Caki2 (cell line): ENCODE data around the gene ATP2C1. TPM values are rescaled to one million over a fixed set of nuclear protein-coding genes. Genes with fewer than 3 reads are reported as not detected.
"Not testable (repeated sequence)": the region's sequence is repeated elsewhere in the genome, so short reads cannot be mapped to it uniquely, and the experiment has no call there.

Experiments used
- DNase-seq: peaks from one replicate; pipeline ENCODE4 v3.0.0-alpha.2; 2015; ENCODE audit warnings: low read depth
- in situ Hi-C: cut with HindIII; loops from 2 replicates; pipeline ENCODE4 v1.10.0; 2016; ENCODE audit warnings: low sequenced_read_pairs, low pct_unique_long_range_greater_than_20kb, mixed read lengths
- total RNA-seq: library from RNA; depleted of rRNA; stranded (reverse); fragments of >200 nt; shearing (Covaris generic); gene quantifications from 2 replicates; pipeline ENCODE4 v1.2.3, GENCODE V29; 2014; ENCODE audit warnings: low replicate concordance

Gene ATP2C1
- total RNA-seq, 1 experiment from 2014 or later: 21.1 TPM

DNA sequence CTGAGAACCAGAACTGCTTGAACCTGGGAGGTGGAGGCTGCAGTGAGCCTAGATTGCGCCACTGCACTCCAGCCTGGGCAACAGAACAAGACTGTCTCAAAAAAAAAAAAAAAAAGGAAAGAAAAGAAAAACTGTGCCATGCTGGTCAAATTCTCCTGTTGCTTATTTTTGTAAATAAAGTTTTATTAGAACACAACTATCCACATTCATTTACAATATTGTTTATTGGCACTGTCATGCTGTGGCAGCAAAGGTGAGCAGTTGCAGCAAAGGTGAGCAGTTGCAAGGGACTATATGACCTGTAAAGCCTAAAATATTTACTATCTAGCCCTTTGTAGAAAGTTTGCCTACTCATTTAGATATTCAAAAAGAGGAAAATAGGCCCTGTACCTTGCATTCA is 114.4 kb downstream of the ATP2C1 start:
- DNase-seq: no peak
- in situ Hi-C loops: no loop called here

DNA sequence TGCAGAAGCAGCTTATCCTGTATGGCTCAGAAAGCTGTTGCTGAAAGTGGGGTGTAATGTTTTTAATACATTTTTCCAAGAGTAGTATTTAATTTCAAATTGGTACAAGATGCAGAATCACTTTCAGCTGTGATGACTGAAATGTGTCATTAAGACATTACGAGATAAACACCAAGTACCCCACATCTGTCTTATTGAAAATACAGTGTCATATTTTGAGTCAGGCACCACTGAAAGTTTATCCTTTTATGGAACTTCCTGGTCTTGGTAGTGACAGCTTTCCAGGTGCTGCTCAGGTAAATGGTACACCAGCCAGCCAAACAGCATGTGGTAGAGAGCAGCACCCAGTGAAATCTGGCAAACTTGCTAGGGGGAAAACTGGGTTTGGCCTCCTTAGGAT is 115.8 kb downstream of the ATP2C1 start:
- in situ Hi-C loops: no loop called here
- no peak for DNase-seq

DNA sequence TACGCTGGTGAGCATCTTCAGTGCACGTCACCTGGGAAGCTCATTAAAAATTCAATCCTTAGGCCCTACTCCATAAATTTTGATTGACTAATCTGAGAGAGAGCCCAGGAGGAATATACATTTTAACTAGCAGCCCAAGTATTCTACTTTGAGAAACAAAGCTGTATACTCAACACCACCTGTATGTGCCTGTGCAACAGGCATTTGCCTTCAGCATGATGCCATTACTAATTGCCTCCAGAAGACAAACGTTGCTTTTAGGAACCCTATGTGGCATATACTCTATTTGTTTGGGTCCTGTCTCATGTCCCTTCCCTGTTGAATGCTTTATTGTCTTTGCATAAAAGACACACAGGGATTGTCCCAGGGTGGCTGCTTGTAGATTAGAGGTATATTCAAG is 125.1 kb downstream of the ATP2C1 start:
- in situ Hi-C loops: no loop called here
- DNase-seq: no peak

DNA sequence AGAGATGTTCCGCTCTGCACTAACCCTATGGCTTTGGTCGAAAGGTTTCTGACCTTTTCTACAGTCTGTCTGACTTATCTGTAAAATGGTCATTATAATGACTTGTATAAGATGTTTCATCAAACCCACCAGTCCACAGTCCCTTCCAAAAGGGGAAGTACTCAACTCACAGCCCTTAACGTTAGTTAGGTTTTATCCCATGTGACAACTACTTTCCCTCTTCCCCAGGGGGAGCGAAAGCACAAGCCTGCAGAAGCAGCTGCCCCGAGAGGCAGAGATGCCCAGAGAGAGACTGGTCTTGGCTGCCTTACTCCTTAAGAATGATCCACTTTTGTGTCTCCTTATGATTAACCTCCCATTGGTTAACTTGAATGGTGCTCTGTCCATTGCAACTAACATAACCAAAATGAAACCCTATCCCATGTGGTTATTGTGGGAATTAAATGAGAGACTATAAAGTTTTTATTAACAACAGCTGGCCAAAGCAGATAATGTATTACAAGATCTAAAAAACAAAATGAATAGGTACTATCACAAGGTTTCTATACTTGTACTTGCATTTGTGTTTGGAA is 126.3 kb downstream of the ATP2C1 start:
- DNase-seq: no peak
- in situ Hi-C loops: no loop called here

DNA sequence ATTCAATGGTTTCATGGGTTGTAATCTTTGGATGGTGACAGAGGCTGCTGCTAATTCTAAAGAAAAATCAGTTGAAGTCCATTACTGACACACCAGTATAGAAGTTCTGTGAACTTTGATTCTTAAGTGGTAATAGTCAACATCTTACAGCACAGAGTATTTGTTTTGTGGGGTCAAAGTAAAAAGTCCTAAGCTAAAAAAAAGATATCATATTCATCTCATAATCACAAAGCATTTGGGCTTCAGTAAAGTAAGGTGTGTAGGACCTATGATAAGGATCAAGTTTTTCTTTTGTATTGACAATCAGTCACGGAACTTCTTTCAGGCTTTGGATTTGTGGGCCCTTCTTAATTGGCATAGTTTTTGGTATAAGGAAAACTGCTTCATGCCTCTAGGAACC is 131.7 kb downstream of the ATP2C1 start:
- no peak for DNase-seq
- in situ Hi-C loops: no loop called here

DNA sequence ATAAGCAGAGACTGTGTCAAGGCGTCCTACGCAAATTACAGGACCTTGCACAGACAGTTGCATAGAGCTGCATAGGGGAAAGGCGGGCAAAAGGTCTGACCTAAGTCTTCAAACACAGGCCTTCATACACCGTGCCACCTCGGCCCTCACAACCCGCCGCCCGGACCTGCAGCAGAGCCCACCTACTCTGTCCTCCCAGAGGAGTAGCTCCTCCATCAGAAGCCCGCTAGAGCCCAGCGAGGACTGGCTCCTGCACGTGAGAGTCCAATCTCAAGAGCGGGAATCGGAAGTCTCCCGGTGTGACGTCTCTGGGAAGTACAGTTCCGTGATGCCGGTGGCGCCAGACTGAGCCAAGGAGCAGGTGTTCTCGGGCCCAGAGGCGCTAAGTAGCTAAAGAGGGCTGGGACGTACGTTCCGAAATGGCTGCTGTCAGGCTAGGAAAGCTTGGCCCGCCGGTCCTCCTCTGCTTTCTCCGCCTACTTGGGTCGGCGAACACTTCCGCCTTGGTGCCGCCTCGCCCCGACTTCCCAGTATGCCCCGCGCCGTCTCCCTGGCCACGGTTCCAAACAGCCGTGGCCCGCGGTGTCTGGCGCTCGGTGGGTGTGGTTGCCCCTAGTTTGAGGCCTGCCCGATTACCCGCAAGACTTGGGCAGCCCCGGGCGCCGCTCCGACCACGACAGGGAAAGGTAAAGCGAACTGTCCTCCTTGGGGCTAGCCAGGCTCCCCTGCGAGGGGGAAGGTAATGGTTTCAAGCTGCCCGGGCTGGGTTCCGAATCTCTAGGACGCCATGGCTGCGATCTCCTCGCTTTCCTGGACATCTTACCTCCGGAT is 132.7 kb downstream of the ATP2C1 start, which contains the start of the genes ASTE1 and NEK11:
TSS of gene ASTE1 (minus strand) at position 505 of the 831 bp plus-strand sequence. CDS start 1,519 bp downstream, outside the sequence.
TSS of gene NEK11 (plus strand) at position 557 of the 831 bp plus-strand sequence. CDS start 2,832 bp downstream, outside the sequence.
- peak; percentile 81 for DNase-seq
- in situ Hi-C loops: no loop called here

DNA sequence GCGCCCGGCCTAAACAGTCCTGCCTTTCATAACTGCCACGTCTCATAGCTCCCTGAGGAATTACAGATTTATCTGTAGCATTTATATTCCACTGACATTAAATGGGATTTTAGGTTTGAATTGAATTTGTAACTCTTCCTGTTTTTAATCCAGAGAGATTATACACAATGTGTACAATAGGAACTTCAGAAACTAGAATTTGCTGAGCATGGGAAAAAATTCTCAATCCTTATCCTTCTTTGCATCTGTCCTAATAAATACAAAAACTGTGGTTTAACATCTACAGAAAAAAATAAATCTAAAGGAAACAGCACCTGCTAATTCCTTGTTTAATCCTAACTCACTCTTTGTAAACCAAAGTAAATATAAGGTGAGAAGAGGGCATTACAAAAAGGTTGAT is 135.0 kb downstream of the ATP2C1 start:
- no peak for DNase-seq
- in situ Hi-C loops: no loop called here

DNA sequence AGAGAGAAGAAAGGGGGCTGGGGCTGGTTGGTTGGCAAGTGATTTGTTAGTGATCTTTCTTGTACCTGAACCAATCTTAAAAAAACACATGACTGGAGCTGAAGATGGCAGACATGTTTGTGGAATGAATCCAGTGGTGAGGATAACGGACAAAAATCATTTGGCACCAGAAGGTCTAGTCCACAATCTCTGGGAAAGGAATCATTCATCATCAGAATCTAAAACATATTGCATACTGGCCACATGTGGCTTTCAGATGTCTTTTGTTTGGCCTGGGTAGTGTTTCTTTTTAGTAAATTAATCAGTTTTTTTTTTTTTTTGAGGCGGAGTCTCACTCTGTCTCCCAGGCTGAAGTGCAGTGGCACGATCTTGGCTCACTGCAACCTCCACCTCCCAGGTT is 137.8 kb downstream of the ATP2C1 start:
- in situ Hi-C loops: no loop called here
- DNase-seq: no peak

DNA sequence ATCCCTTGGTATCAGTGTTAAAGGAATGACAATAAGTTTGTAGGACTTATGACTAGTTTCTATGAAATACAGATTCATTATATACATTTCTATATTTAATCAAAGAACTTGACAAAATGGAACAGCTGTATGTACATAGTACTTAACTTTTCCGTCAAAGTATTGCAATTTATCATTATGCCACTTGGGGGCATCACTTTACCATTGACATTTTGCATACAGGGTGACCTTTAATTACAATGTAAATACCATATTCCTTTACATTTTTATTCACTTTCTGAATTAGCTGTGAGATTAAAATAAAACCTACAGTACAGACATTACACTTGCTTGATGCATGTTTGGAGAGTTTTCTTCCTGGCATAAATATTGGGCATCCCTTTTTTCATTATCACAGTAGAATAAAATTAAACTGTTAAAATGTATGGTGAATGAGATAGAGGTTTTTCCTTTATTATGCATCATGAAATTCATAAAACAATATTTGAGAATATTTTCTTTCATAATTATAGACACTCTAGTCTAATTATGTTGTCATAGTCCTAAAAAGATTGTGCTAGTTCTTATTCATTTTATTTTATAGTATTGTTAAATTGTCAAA is 139.7 kb downstream of the ATP2C1 start:
- DNase-seq: no peak
- in situ Hi-C loops: no loop called here

DNA sequence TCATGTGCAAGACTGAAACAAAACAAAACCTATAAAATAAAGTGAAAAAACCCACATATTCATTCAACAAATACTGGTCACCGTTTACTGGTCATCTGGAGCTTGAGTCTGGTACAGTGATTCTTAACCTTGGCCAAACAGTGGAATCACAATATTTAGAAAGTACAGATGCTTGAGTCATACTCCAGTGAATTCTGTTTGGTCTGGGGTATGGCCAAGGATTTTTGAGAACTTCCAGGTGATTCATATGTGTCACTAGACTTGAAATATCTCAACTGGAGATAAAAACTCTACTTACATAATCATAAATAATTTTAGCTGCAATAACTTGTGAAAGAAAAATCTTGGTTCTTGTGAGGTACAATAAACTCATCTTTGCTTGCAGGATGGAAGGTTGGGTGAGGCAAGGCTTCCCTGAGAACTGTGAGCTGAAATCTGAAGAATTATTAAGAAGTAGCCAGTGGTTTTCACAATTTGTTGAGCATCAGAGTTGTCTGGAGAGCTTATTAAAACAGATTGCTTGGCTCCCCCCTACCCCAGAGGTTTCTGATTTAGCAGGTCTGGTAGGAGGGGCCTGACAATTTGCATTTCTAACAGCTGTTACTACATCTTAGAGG is 142.4 kb downstream of the ATP2C1 start:
- DNase-seq: peak; percentile 4
- in situ Hi-C loops: no loop called here

DNA sequence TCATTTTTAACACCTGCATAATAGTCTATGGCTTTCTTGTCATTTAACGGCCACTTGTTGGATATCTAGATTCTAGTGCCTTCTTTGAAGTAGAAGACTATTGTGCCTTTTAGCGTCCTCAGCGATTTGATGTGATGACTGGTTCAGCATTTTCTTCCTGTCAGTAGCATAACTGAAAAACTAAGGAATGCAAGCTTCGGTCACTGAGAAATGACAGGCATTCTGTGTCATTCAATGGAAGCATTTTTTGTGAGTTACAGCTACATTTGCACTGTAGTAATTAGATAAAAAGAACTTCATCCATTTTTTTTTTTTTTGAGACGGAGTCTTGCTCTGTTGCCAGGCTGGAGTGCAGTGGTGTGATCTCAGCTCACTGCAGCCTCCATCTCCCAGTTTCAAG is 143.1 kb downstream of the ATP2C1 start:
- no peak for DNase-seq
- in situ Hi-C loops: no loop called here

DNA sequence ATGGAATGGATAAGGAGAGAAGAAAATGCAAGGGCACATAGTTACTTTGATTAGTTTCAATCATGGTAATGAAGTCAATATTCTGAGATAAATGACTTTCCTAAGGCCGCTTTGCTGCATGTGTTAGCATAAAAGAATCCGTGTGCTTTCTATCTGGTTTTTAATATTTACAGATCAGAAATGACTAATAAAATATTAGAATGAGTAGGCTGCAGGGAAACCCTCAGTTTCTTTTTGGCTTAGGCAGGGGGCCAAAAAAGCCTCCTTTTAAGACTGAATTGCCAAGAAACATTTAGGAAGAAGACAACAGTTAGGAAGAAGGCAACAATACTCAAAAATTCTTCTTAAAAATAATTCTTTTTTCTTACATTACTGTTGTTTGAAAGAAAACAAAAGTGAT is 144.4 kb downstream of the ATP2C1 start:
- in situ Hi-C loops: no loop called here

DNA sequence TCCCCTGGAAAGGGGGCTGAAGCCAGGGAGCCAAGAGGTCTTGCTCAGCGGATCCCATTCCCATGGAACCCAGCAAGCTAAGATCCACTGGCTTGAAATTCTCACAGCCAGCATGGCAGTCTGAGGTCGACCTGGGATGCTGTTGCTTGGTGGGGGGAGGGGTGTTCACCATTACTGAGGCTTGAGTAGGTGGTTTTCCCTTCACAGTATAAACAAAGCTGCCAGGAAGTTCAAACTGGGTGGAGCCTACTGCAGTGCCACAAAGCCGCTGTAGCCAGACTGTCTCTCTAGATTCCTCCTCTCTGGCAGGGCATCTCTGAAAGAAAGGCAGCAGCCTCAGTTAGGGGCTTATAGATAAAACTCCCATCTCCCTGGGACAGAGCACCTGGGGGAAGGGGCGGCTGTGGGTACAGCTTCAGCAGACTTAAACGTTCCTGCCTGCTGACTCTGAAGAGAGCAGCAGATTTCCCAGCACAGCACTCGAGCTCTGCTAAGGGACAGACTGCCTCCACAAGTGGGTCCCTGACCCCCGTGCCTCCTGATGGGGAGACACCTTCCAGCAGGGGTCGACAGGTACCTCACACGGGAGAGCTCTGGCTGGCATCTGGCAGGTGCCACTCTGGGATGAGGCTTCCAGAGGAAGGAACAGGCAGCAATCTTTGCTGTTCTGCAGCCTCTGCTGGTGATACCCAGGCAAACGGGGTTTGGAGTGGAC is 148.5 kb downstream of the ATP2C1 start:
- DNase-seq, in situ Hi-C loops: not testable (repeated sequence)

More for the DNA sequence above, 144.4 kb downstream of the ATP2C1 start:
- DNase-seq: no peak

DNA sequence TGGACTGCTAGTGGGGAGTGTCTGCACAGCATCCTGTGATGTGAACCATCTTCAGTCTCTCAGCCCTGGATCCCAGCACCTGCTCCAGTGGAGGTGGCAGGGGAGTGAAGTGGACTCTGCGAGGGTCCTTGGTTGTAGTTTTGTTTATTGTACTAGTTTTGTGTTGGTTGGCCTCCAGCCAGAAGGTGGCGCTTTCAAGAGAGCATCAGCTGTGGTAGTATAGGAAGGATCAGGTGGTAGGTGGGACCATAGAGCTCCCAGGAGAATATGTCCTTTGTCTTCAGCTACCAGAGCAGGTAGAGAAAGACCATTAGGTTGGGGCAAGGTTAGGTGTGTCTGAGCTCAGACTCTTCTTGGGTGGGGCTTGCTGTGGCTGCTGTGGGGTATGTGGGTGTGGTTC is 153.7 kb downstream of the ATP2C1 start:
- no peak for DNase-seq
- in situ Hi-C loops: no loop called here

DNA sequence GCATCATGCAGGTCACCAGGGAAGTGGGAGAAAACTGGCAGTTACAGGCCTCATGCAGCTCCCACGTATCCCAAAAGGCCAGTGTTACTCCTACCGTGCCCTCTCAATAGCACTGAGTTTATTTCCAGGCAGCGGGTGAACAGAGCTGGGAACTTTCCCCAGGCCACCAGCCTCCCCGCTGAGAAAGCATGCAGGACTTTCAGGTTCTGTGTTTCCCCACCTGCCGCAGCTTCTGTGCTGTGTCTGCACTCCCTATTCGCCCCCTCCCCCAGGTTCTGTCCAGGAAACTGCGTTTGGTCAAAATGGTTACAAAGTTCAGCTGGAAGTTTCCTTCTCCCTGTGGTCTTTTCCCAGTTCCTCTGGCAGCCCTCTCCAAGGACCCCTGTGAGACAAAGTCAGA is 154.1 kb downstream of the ATP2C1 start:
- no peak for DNase-seq
- in situ Hi-C loops: no loop called here

DNA sequence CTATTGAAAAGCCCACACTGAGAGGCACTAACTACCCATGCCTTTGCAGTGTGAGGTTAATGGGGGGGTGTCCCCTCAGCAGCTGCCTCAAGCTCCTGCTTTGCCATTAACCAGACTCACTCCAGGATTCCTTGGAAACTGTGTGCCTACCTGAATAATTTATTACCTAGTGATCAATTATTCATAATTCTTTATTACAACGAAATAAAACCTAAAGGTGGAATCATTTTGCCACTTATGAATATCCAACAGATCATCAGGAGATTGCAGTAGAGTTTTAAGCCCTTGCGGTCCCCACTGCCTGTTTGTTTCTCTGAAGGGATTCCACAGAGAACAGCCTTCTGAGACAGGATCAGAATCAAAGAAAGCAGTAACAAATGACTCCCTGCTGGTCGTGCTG is 156.1 kb downstream of the ATP2C1 start:
- DNase-seq: no peak
- in situ Hi-C loops: no loop called here

DNA sequence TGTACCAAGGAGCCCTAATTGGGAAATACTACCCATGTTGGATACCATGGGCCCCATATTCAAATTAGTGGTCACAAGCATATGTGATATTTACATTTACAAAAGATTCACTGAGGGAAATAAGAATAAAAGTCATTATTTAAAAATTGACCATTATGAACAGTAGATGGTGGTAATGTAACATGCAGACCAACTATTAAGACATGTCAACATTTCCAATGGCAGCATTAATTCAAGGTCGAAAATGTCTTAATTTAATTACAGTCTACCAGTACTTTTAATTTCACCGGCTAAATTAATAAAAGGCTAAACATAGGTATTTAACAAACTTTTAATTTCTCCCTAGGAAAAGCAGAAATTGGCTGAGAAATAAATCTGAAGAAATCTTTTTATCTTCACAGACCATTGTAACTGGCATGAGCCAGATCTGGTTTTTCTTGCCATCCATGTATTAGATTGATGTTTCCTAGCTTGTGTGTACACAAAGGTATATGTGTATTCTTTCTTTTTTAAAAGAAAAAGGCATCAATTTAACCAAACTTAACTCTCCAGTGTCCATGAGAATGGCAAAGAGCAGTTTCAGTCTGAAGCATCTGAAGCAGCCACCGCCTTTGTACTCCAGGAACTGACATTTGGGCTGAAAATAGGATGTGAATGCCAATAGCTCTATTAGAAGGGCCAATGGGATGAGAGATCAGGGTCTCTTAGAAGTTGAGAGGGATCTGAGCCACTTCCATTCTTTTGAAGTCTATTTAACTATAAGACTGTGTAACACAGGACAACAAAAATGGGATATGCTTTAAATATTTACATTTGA is 159.4 kb downstream of the ATP2C1 start:
- DNase-seq: no peak
- in situ Hi-C loops: no loop called here
